ENCODE results near the gene SEZ6L.

DNA sequence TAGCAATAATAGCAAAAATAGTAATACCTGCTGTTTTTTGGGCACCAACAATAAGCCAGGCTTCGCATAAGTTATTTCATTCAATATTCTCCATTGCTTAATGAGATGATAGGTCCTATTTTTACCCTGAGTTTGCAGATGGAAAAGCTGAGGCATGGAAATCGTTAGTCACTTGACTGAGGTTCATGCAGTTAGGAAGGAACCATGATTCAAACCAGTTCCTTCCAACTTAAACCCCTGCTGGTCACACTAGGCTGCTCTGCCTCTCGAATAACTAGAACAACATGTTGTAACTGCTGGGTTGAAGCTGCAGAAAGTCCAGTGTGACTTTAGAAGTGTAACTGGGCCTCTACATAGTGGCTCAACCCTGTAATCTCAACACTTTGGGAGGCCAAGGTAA is 69.3 kb downstream of the SEZ6L start:
- no peak for TF ChIP-seq POLR2AphosphoS5 (IDR thresholded peaks at IDR 0.05; ENCODE audit: low read length)
- no peak for TF ChIP-seq MYC (IDR thresholded peaks at IDR 0.05; ENCODE audit: insufficient read depth, insufficient read length, insufficient replicate concordance, low read length, severe bottlenecking)
- no peak for TF ChIP-seq MXI1 (IDR thresholded peaks at IDR 0.05; ENCODE audit: low read depth, low read length)
- TF ChIP-seq, protein P1, sequence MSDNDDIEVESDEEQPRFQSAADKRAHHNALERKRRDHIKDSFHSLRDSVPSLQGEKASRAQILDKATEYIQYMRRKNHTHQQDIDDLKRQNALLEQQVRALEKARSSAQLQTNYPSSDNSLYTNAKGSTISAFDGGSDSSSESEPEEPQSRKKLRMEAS (IDR thresholded peaks at IDR 0.05; ENCODE audit: low read depth, low read length): no peak
- TF ChIP-seq EP300 (IDR thresholded peaks at IDR 0.05; ENCODE audit: borderline replicate concordance in 1 of 2, control insufficient read depth in 1 of 2, low read depth in 2 of 2, low read length in 2 of 2): no peak
- TF ChIP-seq, protein P2, sequence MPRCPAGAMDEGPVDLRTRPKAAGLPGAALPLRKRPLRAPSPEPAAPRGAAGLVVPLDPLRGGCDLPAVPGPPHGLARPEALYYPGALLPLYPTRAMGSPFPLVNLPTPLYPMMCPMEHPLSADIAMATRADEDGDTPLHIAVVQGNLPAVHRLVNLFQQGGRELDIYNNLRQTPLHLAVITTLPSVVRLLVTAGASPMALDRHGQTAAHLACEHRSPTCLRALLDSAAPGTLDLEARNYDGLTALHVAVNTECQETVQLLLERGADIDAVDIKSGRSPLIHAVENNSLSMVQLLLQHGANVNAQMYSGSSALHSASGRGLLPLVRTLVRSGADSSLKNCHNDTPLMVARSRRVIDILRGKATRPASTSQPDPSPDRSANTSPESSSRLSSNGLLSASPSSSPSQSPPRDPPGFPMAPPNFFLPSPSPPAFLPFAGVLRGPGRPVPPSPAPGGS (IDR thresholded peaks at IDR 0.05; ENCODE audit: borderline replicate concordance, insufficient read depth, low read depth, low read length, poor library complexity, severe bottlenecking): no peak
- no peak for TF ChIP-seq MEF2A (IDR thresholded peaks at IDR 0.05; ENCODE audit: insufficient read depth, low read depth, low read length)
- TF ChIP-seq, protein P3, sequence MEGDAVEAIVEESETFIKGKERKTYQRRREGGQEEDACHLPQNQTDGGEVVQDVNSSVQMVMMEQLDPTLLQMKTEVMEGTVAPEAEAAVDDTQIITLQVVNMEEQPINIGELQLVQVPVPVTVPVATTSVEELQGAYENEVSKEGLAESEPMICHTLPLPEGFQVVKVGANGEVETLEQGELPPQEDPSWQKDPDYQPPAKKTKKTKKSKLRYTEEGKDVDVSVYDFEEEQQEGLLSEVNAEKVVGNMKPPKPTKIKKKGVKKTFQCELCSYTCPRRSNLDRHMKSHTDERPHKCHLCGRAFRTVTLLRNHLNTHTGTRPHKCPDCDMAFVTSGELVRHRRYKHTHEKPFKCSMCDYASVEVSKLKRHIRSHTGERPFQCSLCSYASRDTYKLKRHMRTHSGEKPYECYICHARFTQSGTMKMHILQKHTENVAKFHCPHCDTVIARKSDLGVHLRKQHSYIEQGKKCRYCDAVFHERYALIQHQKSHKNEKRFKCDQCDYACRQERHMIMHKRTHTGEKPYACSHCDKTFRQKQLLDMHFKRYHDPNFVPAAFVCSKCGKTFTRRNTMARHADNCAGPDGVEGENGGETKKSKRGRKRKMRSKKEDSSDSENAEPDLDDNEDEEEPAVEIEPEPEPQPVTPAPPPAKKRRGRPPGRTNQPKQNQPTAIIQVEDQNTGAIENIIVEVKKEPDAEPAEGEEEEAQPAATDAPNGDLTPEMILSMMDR (IDR thresholded peaks at IDR 0.05 in 2 of 3, conservative IDR thresholded peaks at IDR 0.05 in 1 of 3; ENCODE audit: control insufficient read depth in 2 of 3, extremely low read depth in 1 of 3, insufficient read depth in 1 of 3, low read depth in 3 of 3, low read length in 3 of 3): no peak
- TF ChIP-seq PAX5 (IDR thresholded peaks at IDR 0.05; ENCODE audit: borderline replicate concordance, low read depth, low read length): no peak
